Measurements from ENCODE around the gene WWOX.

Gene WWOX

DNA sequence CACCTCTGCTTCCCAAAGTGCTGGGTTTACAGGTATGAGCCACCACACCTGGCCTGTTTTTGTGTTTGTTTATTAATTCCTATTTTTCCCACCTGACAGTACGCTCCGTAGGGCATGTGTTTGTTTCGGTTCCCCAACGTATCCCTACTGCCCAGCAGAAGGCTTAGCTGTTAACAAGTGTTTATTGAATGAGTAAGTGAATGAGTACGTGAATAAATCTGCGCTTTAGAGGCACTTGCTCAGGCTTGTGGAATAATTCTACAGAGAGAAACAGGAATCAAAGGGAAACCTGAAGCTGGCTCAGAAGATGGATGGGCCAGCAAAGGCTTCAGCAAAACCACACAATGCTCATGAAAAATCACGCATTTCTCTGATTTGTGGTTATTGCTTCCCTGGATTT lies 853.2 kb downstream of the WWOX start:
- no peak for DNase-seq (ENCODE audit: low spot score)

DNA sequence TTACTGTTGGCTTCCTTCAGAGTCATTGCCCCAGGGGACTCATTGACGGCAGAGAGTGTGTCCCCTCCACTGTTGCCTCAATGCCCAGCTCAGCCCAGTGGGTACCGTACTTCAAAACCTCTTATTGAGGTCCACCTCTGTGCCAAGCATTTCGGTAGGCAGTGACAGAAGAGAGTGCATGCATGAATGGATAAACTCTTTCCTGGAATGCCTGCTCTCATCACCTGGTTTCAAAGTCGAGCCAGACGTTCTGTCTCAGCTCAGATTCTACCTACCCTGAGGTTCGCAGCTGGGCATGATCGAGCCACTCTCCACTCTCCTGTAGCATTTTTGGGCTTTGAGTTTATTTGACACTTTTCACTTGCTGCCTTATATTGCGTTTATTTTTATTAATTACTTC lies 854.1 kb downstream of the WWOX start:
- DNase-seq (ENCODE audit: low spot score): no peak

DNA sequence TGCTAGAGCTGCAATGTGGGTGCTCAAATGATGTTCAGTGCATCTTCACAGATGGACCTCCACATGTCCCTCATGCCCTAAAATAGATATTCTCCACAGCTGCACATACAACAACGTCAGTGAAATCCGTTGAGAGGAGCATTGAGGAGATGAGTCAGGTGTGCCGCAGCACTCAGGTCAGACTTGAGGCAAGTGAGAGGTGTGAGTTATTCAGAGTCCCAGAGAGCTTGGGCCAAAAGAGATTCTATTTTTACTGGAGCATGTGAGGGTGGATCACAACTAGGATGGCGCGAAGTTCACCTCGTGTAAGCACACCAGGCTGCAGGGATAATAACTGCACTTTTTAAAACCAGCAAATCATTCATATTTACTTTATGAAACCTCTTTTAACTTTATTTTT lies 855.8 kb downstream of the WWOX start:
- DNase-seq (ENCODE audit: low spot score): no peak

DNA sequence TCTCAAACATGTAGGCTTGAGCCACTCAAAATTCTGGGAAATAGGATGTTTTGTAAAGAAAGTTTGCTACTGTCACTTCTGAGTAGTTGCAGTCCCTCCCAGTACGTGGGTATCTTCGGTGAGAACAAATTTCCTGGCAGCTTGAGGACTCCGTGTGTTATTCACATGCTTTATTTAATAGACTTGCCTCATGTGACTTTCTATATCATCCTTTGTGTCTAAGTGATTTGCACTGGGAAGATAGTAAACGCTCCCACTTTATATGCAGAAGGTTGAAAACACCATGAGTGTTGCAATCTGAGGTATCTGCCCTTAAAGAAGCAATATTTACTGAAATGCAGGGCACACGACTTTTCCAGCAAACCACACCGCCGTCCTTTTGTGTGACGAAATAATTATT lies 857.4 kb downstream of the WWOX start:
- DNase-seq (ENCODE audit: low spot score): no peak

DNA sequence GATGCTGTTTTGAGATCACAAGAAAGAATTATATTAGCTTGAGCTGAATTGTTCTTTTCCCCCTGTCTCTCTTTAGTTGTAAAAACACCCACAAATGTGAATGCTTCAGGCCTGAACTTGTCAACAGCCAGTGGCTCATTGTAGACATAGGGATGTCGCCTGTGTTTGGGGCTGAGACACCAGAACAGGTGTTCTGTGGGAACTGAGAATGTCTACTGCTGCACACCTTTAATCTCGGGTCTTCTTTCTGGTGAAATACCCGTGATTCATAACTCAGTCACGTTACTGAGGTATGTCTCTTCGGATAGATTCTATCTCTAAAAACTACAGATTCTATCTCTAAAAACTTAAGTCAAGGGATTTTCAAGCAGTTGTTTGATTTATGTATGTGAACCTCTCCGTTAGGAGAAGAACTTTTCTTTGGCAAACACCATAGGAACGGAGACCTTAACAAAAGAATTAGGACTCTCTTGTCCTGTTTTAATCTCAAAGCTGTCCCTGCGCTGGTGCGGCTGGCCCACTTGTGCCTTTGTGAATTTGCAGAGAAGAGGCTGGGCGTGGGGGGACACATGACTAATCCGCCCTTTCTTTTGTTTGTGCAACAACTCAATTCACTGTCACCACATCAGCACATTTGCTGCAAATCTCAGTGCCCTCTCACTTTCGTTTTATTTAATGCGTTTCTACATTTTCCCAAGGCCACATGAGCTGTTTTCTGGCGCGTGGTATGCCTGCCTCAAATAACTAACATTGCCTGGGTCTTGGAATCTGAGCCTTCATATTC lies 858.1 kb downstream of the WWOX start:
- no peak for DNase-seq (ENCODE audit: low spot score)

DNA sequence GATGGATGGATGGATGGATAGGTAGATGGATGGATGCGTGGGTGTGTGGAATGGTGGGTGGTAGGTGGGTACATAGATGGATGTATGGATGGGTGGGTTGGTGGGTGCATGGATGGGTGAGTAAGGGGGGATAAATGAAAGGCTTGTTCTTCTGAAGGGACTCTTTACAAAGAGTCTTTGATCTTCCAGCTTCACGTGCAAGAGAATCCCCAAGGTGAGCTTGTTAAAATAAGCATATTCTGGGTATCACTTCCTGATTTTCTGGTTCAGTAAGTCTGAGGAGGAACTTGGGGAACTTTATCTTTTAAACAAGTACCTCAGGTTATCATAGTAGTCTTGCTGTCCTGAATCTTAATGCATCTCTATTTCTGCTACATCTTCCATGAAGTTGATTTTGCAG lies 862.0 kb downstream of the WWOX start:
- DNase-seq (ENCODE audit: low spot score): no peak

DNA sequence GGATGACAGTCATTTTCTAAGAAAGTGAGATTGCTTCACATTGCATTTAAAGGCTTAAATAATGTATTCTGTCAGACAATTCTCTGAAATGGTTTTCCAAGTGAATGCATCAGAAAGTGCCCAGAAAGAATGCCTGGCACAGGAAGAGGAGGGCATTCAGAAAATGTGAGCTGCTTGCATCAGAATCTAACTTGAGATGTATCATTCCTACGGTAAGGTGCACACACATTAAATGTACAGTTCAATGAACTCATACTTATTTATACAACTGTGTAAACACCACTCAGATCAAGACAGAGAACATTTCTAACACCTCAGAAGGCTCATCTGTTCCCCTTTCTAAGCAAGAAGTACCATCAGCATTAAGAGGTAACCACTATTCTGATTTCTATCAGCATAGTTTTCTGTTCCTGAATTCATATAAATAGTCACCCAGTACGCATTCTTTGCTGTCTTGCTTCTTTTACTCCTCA lies 863.0 kb downstream of the WWOX start:
- DNase-seq (ENCODE audit: low spot score): no peak

DNA sequence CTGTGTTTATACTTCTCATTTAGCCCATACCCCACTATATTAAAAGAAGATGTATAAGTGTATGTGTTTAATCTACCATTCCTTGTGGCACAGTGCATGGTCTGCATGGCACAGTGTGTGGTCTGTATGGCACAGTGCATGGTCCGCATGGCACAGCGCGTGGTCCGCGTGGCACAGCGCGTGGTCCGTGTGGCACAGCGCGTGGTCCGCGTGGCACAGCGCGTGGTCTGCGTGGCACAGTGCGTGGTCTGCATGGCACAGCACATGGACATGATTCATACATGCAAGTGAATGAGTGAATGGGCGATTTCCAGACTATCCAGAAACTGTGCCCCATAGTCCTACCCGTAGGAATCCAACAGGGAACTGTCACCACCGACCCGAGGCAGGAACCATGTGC lies 868.5 kb downstream of the WWOX start:
- DNase-seq (ENCODE audit: low spot score): no peak

DNA sequence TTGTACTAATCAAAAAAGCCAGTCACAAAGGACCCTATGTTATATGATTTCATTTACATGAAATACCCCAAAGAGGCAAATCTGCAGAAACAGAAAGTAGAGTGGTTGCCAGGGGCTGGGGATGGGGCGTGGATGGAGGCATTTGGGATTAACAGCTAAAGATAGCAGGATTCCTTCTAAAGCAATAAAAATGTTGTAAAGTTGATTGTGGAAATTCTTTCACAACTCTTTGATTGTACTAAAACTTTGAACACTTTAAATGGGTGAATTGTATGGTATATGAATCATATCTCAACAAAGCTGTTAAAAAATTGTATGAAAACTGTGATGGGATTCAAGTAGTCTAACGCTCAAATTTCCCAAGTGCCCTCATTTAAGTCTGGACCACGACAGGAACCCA lies 870.3 kb downstream of the WWOX start:
- no peak for DNase-seq (ENCODE audit: low spot score)

DNA sequence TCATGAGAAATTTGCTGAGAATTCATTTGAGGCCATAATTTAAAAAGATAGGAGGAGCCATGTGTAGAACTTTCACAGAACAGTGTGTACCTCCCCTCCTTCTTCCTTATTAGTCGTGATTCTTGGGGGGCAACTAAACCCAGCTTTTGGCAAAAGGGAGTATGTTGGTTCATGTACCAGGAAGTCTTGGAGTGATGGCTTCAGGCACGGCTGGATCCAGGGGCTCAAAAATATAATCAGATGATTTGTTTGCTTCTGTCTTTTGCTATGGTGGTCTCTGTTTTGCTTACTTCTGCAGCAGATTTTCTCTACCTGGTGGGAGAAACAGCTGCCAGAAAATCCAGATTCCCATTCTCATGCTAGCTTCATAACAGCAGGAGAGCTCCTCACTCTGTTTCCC lies 871.2 kb downstream of the WWOX start:
- no peak for DNase-seq (ENCODE audit: low spot score)

DNA sequence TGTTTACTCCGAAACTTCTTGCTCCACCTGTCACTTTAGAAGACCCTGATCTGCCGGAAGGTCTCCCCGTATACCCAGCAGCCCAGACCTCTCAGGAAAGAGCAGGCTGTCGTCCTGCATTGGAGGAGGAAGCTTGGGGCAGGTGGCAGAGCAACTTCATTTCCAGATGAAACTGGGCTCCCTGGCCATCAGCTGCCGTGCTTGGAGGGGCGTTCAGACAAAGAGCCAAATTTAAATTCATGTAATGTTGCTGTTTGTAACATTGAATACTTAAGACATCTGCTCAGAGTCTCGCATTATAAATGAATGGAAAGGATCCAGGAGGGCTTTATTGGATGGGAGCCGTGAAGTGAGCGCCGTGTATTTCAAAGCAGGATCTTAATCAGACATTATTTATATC lies 872.6 kb downstream of the WWOX start:
- no peak for DNase-seq (ENCODE audit: low spot score)

DNA sequence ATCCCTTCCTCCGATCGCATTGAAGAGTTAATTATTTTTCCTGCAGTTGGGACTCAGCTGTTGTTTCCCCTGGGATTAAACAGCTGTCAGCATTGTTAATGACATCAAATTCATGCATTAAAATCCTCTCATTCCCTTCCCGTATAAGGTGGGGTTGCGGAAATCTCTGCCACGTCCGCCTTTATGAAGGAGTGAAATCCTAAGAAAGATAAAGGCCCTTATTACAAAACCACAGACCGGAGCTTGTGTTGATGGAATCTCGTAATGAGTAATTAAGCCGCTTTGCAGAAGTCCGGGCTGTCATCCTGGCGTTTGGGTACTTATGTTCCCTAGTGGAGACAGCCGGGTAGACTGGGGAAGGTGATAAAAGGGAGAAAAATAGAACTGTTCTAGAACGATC lies 873.5 kb downstream of the WWOX start:
- no peak for DNase-seq (ENCODE audit: low spot score)

DNA sequence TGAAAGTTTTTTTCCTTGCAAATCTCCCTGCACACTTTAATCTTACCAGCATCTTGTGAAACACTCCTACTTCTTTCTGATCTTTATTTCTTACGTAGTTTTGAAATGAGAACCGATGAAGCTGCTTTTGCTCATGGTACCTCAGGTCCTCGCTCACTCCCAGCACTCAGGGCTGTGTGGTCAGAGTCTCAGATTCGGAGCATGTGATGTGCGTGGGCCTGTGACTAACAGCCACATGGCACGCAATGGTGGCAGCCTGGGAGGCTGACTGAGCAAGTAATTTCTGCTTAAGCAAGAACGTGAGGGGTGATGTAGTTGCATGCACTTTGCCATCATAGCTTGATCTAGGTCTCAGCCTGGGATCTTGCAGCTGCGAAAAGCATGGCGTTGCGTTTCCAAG lies 876.8 kb downstream of the WWOX start:
- no peak for DNase-seq (ENCODE audit: low spot score)

DNA sequence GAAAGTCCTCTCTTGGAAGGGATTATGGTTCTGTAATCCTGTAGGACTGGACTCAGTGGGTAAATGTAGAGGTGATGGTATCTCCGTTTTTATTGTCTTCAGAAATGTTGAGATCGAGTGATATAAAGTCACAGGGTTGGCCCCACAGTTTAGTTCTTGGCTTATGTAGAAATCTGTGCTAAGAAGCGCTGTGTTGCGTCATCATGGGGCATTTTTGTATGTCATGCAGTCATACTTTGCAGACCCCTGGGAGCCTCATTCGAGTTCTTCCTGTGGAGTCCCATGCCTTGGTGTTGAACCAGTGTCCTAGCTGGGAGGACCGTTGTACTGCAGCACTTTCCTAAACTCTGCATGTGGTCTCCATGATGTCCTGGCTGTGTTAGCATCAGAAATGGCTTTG lies 881.4 kb downstream of the WWOX start:
- DNase-seq (ENCODE audit: low spot score): no peak

DNA sequence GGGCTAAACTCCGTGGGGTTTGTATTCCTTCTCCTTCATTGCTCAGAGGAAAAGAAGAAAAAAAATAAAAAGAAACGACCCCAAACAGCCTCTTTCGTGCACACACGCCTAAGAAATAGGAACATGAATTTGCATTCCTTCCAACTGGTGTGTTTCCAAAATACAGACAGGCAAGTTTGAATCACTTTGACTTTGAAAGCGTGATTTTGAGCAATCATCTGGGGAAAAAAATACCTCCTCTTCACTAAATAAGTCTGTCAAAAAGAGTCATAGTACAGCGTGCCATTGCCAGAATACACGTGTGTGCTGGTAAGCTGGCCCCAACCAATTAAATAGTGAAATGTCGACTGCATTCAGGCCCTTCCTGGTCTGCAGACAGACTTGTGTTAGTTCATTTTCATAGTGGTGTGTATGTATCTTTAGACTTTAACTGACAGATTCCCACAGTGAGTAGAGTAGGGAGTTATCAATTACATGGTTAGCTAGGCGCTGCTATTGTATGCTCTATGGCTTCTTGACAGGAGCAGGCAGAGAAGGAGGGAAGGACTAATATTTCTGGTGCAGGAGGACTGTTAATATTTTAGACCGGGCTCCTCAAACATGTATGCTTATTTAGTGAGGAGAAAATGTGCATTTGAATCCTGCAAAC lies 882.8 kb downstream of the WWOX start:
- DNase-seq (ENCODE audit: low spot score): no peak

DNA sequence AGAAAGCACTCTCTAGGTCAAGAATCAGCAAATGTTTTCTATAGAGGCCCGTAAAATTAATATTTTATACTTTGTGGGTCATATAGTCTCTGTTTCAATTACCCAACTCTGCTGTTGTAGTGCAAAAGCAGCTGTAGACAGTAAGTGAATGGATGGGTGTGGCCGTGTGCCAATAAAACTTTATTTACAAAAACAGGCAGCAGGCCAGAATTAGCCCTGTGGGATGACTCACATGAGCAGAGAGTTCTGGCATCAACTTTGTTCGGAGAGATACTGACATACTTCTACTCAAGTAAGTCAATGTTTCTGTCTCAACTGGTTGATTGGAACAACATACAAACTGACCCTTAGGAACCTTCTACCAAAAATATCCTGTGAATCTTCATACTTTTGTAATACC lies 884.9 kb downstream of the WWOX start:
- DNase-seq (ENCODE audit: low spot score): no peak

DNA sequence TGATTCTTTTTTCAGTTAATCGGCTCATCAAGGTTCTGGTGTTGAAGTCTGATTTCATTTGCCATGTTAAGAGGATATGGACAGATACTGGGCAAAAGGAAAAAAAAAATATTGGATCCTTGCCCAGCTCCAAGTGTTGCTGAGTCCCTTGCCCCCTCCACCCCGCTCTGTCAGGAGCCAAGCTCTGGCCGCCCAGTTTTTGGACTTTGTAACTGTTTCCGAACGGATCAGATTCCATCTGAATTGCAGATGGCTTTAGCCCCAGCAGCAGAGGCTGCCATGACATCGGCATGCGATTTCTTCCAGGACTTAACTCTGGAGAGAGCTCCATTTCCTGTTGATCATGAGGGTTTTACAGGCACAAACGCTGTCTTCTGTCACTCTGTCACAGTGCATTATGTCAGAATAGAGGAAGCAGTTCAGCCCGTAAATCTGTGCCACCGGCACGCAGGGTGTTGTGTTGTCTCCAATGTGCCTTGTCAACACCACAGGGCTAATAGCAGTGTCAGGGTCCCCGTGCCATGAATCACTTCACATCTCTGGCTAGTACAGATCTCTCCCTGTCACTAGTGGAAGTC lies 885.5 kb downstream of the WWOX start:
- no peak for DNase-seq (ENCODE audit: low spot score)

DNA sequence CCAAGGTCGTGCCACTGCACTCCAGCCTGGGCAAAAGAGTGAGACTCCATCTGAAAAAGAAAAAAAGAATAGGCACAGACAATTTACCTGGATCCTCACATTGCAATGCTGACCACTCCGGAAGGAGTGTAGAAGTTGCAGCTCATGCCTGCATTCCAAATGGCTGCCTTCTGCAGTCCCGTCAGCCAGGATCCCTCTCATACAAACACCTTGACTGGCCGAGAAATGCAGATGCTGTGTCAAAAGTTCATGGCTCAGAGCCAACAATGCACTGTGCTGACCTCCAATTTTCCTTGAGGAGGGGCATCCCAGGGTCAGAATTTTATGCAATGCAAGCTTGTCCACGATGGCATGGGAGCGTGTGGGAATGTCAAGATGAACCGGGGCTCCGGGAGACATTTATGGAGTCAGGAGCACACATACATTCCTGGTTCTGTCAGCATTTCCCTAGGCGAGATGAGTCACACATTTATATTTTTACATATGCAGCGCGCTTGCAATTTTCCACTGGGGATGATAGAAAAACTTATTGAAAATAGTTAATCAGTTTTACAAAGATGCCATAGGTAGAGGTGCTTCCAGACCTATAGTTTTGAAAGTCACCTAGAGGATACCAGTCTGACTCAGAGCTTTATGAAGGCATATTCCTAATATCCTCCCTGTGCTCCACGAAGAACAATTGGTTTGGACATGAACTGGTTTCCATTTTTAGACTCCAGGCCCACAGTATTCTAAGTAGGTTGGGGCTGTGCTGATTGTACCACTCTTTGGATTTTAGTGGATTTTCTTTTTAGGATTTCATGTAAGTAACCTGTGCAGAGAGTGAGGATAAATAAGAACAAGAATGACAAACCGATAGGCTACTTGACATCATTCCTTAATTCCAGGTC lies 886.5 kb downstream of the WWOX start:
- DNase-seq (ENCODE audit: low spot score): no peak

DNA sequence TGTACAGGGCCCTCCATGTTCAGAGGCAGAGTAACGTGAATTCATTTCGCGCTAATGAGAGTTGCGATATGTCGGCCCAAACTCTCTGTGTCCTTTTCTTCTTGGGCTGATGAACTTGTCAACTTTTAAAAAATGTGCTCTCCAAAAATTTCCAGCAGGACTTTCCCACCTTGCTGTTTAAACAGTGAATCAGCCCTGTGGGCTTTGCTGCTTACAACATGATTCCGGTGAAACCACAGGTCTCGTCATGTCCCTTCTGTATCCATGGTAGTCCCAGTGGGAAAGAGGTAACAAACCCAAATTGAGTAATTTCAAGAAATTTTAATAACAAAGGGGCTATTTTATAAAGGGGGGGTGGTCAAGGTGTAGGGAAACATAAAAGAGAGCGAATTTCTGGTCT lies 888.2 kb downstream of the WWOX start:
- no peak for DNase-seq (ENCODE audit: low spot score)

DNA sequence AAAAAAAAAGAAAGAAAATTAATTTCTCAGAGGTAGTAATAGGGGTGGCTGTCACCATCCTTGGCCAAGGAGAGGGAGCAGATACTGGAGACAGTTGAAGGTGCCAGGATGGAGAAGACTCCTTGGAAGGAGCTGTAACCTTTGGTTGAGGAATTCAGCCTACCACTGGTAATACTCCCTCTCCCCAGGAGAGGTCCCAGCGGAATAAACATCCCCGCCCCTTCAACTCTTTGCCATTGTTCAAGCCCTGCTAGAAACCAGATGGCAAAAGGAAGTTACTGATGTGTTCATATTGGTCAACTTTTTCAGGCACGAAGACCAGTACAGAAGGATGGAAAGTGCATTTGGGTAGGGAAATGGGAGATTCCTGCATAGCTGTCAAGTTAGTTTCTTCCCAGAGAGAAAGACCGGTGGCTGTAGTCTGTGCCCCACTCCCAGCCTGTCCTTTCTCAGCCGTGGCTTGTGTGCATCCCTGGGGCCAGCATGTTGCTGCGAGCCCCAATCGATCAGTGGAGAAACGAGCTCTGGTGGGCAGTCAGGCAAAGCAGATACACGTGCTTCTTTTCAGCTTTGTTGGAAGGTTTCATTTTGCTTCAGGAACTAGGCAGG lies 889.0 kb downstream of the WWOX start:
- DNase-seq (ENCODE audit: low spot score): no peak

DNA sequence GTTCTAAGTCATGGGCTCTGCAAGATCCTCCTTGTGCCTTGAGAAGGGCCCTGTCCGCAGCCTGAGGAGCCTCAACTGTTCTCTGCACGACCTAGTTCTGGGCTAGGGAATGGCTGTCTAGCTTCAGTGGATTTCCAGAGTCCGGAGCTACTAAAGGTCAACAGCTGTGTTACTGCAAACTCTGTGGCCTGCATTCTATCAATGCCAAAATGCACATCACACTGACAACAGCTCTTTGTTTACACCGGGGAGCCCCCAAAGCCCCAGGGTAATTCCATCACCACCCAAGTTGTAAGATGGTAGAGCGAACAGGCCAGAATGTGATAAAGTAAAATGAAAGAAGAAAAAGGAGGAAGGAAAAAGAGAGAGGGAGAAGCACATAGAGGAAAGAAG lies 890.9 kb downstream of the WWOX start:
- DNase-seq (ENCODE audit: low spot score): no peak

DNA sequence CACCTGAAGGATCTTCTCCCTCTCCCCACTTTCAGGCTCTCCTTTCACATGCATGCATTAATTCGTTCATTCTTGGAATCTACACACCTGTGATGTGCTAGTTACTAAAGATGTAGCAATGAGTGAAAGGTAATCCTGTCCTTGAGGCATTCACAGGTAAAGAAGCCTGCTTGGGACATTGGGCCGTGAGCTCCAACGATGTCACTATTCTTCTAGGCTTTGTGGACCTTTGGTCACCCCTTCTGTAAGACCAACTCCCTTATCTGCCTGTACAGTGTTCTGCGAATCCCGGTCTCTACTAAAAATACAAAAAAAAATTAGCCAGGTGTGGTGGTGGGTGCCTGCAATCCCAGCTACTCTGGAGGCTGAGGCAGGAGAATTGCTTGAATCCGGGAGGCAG lies 892.5 kb downstream of the WWOX start:
- DNase-seq (ENCODE audit: low spot score): no peak

Data from hematopoietic multipotent progenitor cell treated with erythropoietin and hydrocortisone succinate and interleukin-3 and kit ligand, for 15 days (in vitro differentiated cells).